Activated CD4-positive, CD25-positive, alpha-beta regulatory T cell treated with anti-CD3 and anti-CD28 coated beads, Interleukin-2, amount 50 U/mL, for 24 hours (primary cell): ENCODE results near the gene PHF13.

Source experiments
- ATAC-seq, 2 donors: fragments of 150-1000 bp; cut with Tn5 transposase; one replicate each; pipeline ENCODE4 v1.10.0; 2021; ENCODE audit warnings: mild to moderate bottlenecking in 1 of 2, moderate library complexity in 1 of 2

PHF13 gene

GRCh38 chr1:6667139-6667538 lies 53.6 kb downstream of the PHF13 start:
- ATAC-seq, result no peak

- no peak for ATAC-seq
Observed at GRCh38 chr1:6668503-6668902, 55.0 kb downstream of the PHF13 start.

DNA sequence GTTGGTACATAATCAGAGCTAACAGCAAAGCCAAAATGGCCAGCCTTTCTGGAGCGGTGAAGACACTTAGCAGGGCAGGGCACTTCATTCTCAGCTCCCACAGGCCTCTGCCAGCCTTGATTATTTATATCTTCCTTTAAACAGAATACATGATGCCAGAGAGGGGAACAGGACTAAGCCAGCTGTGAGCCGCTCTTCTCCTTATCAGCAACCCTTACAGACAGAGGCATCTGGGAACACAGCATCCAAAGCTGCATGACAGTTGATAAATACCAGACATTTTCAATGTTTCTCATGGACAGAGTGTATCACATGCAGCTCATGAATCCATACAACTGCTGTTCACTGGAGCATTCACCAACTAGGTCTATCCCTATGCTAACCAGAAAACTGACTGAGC lies 59.0 kb downstream of the PHF13 start:
- ATAC-seq, result no peak
